Kidney (tissue), 14 donors: ENCODE measurements around the gene HS3ST6. TPM values are rescaled to one million over a fixed set of nuclear protein-coding genes. Genes with fewer than 3 reads are reported as not detected.

Experiments
- DNase-seq, 5 donors: peaks; one replicate each; pipeline ENCODE4 v3.0.0-alpha.2; 2013 to 2020
- FAIRE-seq: peaks from 2 replicates; lab custom pipeline; 2012; peaks lifted over from hg19 to GRCh38; lab: Jason Lieb, UNC
- H3K27ac ChIP-seq, 2 donors: one replicate each; pipeline ENCODE4 v1.7.0; 2013; ENCODE audit warnings: low read depth in 2 of 2, low read length in 2 of 2, inconsistent platforms in 1 of 2
- H3K27me3 ChIP-seq: one replicate; pipeline ENCODE4 v1.7.1; 2013; ENCODE audit warnings: low read length, inconsistent platforms; ENCODE audit not compliant: control insufficient read depth, insufficient read depth
- H3K36me3 ChIP-seq, 3 donors: one replicate each; pipeline versions ENCODE4 v1.7.0 to v1.7.1; 2013; ENCODE audit warnings: low read length in 3 of 3, control low read depth in 1 of 3, inconsistent platforms in 1 of 3; ENCODE audit not compliant: insufficient read depth in 3 of 3, control insufficient read depth in 2 of 3
- H3K4me1 ChIP-seq, 3 donors: one replicate each; pipeline versions ENCODE4 v1.7.0 to v1.7.1; 2013; ENCODE audit warnings: low read length in 3 of 3, inconsistent platforms in 1 of 3, low read depth in 1 of 3; ENCODE audit not compliant: control insufficient read depth in 2 of 3, insufficient read depth in 2 of 3
- H3K4me3 ChIP-seq, 3 donors: one replicate each; pipeline versions ENCODE4 v1.7.0 to v1.8.1; 2013; ENCODE audit warnings: low read length in 3 of 3, control low read depth in 1 of 3, inconsistent platforms in 1 of 3
- H3K9ac ChIP-seq, 3 donors: one replicate each; pipeline versions ENCODE4 v1.7.0 to v1.7.1; 2013; ENCODE audit warnings: low read length in 3 of 3, control low read depth in 1 of 3, inconsistent platforms in 1 of 3
- H3K9me3 ChIP-seq, 3 donors: one replicate each; pipeline versions ENCODE4 v1.7.0 to v1.7.1; 2013; ENCODE audit warnings: low read length in 3 of 3, control low read depth in 1 of 3, inconsistent platforms in 1 of 3; ENCODE audit not compliant: control insufficient read depth in 2 of 3, insufficient read depth in 1 of 3
- intact Hi-C: fragments of 100-400 bp; cut with DNase I; formaldehyde crosslinking; loops from one replicate; pipeline ENCODE4 v1.11.1; 2022
- polyA plus RNA-seq: library from polyadenylated mRNA; stranded (reverse); fragments of 350-450 nt; fragmentation: Illumina TruSeq; extraction: RNeasy Lipid Tissue Mini Kit (QIAGEN cat#74804); gene quantifications from one replicate; pipeline ENCODE4 v1.2.3, GENCODE V29; 2014; ENCODE audit warnings: low read depth, low replicate concordance; ENCODE audit not compliant: insufficient read depth
- total RNA-seq: library from RNA; stranded (reverse); fragmentation: NEBNext Ultra II Directional; extraction: Animal tissue kit (Norgen Biotek cat#: 25700); gene quantifications from one replicate; pipeline ENCODE4 v1.2.1, GENCODE V29; 2021
- TF ChIP-seq, protein P1 (sequence below): IDR thresholded peaks from 3 replicates; pipeline ENCODE4 v1.5.1; 2012; ENCODE audit warnings: mild to moderate bottlenecking, moderate library complexity, borderline replicate concordance; ENCODE audit not compliant: insufficient read depth; ENCODE audit errors: extremely low read depth
- donor health status: control.
- donor health status: control.
- donor health status: control.
- donor health status: control.
- donor health status: control.
- donor health status: DM: yes; HTN: yes; CAD: no.
- donor health status: Normal renal cell carcinoma (clear cell type).

Gene HS3ST6
- total and polyA plus RNA-seq, 2 donors from 2014 or later, result 0.19 to 0.73 TPM

GRCh38 chr16:1862394-1862793 lies 55.8 kb downstream of the HS3ST6 start:
- no peak for FAIRE-seq
- H3K4me3 ChIP-seq, result no peak overlapping the region
- H3K9ac ChIP-seq, result no peak overlapping the region
- TF ChIP-seq, protein P1, sequence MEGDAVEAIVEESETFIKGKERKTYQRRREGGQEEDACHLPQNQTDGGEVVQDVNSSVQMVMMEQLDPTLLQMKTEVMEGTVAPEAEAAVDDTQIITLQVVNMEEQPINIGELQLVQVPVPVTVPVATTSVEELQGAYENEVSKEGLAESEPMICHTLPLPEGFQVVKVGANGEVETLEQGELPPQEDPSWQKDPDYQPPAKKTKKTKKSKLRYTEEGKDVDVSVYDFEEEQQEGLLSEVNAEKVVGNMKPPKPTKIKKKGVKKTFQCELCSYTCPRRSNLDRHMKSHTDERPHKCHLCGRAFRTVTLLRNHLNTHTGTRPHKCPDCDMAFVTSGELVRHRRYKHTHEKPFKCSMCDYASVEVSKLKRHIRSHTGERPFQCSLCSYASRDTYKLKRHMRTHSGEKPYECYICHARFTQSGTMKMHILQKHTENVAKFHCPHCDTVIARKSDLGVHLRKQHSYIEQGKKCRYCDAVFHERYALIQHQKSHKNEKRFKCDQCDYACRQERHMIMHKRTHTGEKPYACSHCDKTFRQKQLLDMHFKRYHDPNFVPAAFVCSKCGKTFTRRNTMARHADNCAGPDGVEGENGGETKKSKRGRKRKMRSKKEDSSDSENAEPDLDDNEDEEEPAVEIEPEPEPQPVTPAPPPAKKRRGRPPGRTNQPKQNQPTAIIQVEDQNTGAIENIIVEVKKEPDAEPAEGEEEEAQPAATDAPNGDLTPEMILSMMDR, result no peak
- intact Hi-C loops, result no loop called here
- H3K9me3 ChIP-seq, result no peaks in the 10 kb centered on the region
- no peak for DNase-seq
- H3K27ac ChIP-seq, result no peak overlapping the region
- peaks cover 4% of the 10 kb centered on the region for H3K27me3 ChIP-seq
- H3K36me3 ChIP-seq, result no peaks in the 10 kb centered on the region
- H3K4me1 ChIP-seq, result peaks cover 0 to 4% (median 0%) of the 10 kb centered on the region in 3 donors

- intact Hi-C loops, result no loop called here
- Histone ChIP-seq H3K4me3 (no peak overlapping the region), H3K4me1 (peaks cover 0 to 4% (median 0%) of the 10 kb centered on the region in 3 donors), H3K27me3 (peaks cover 4% of the 10 kb centered on the region), H3K27ac (no peak overlapping the region), H3K36me3 (no peaks in the 10 kb centered on the region), H3K9ac (no peak overlapping the region), H3K9me3 (no peaks in the 10 kb centered on the region)
- TF ChIP-seq, protein P1, result no peak
- no peak for FAIRE-seq
- DNase-seq, result no peak
Observed at GRCh38 chr16:1861730-1862129, 56.5 kb downstream of the HS3ST6 start.

Other genes starting within 250 kb of the HS3ST6 start
- gene JPT2, start 240.1 kb downstream of the HS3ST6 start, total RNA-seq, result 89.3 TPM
- gene JPT2, start 240.1 kb downstream of the HS3ST6 start, polyA plus RNA-seq, result 32.8 TPM
- 67.7 TPM for gene MAPK8IP3, start 212.2 kb downstream of the HS3ST6 start, total RNA-seq
- 10.6 TPM for gene MAPK8IP3, start 212.2 kb downstream of the HS3ST6 start, polyA plus RNA-seq
- 70.8 TPM for gene NME3, start 146.9 kb downstream of the HS3ST6 start, total RNA-seq
- gene NME3, start 146.9 kb downstream of the HS3ST6 start, polyA plus RNA-seq, result 123 TPM
- 23.8 TPM for gene EME2, start 145.6 kb downstream of the HS3ST6 start, total RNA-seq
- gene EME2, start 145.6 kb downstream of the HS3ST6 start, polyA plus RNA-seq, result 5.1 TPM
- 61.7 TPM for gene MRPS34, start 145.3 kb downstream of the HS3ST6 start, total RNA-seq
- gene MRPS34, start 145.3 kb downstream of the HS3ST6 start, polyA plus RNA-seq, result 187 TPM
- 57.7 TPM for gene SPSB3, start 135.8 kb downstream of the HS3ST6 start, total RNA-seq
- 55.1 TPM for gene SPSB3, start 135.8 kb downstream of the HS3ST6 start, polyA plus RNA-seq
- 42.8 TPM for gene NUBP2, start 135.5 kb downstream of the HS3ST6 start, total RNA-seq
- gene NUBP2, start 135.5 kb downstream of the HS3ST6 start, polyA plus RNA-seq, result 71.1 TPM
- 1.4 TPM for gene IGFALS, start 124.7 kb downstream of the HS3ST6 start, total RNA-seq
- gene IGFALS, start 124.7 kb downstream of the HS3ST6 start, polyA plus RNA-seq, result 2.9 TPM
- 48.1 TPM for gene HAGH, start 91.6 kb downstream of the HS3ST6 start, total RNA-seq
- gene HAGH, start 91.6 kb downstream of the HS3ST6 start, polyA plus RNA-seq, result 258 TPM
- 36.4 TPM for gene FAHD1, start 91.2 kb downstream of the HS3ST6 start, total RNA-seq
- 108 TPM for gene FAHD1, start 91.2 kb downstream of the HS3ST6 start, polyA plus RNA-seq
- 0.16 TPM for gene MEIOB, start 46.3 kb downstream of the HS3ST6 start, total RNA-seq
- 1.4 TPM for gene MEIOB, start 46.3 kb downstream of the HS3ST6 start, polyA plus RNA-seq
- 32.0 TPM for gene MSRB1, start 24.8 kb upstream of the HS3ST6 start, total RNA-seq
- gene MSRB1, start 24.8 kb upstream of the HS3ST6 start, polyA plus RNA-seq, result 189 TPM
- gene RPL3L, start 36.3 kb upstream of the HS3ST6 start, total RNA-seq, result not detected
- gene RPL3L, start 36.3 kb upstream of the HS3ST6 start, polyA plus RNA-seq, result not detected
- 123 TPM for gene NDUFB10, start 41.1 kb upstream of the HS3ST6 start, total RNA-seq
- 432 TPM for gene NDUFB10, start 41.1 kb upstream of the HS3ST6 start, polyA plus RNA-seq
- 1,550 TPM for gene RPS2, start 46.4 kb upstream of the HS3ST6 start, total RNA-seq
- 2,018 TPM for gene RPS2, start 46.4 kb upstream of the HS3ST6 start, polyA plus RNA-seq
- not detected for gene RNF151, start 48.4 kb upstream of the HS3ST6 start, total RNA-seq
- gene RNF151, start 48.4 kb upstream of the HS3ST6 start, polyA plus RNA-seq, result not detected
- gene TBL3, start 53.6 kb upstream of the HS3ST6 start, total RNA-seq, result 33.3 TPM
- gene TBL3, start 53.6 kb upstream of the HS3ST6 start, polyA plus RNA-seq, result 38.5 TPM
- 0.57 TPM for gene NOXO1, start 63.1 kb upstream of the HS3ST6 start, total RNA-seq
- 0.58 TPM for gene NOXO1, start 63.1 kb upstream of the HS3ST6 start, polyA plus RNA-seq
- gene GFER, start 65.8 kb upstream of the HS3ST6 start, total RNA-seq, result 25.0 TPM
- gene GFER, start 65.8 kb upstream of the HS3ST6 start, polyA plus RNA-seq, result 45.6 TPM
- gene SYNGR3, start 71.6 kb upstream of the HS3ST6 start, total RNA-seq, result 2.2 TPM
- gene SYNGR3, start 71.6 kb upstream of the HS3ST6 start, polyA plus RNA-seq, result 4.6 TPM
- gene ZNF598, start 91.4 kb upstream of the HS3ST6 start, total RNA-seq, result 34.9 TPM
- gene ZNF598, start 91.4 kb upstream of the HS3ST6 start, polyA plus RNA-seq, result 14.3 TPM
- not detected for gene NPW, start 101.4 kb upstream of the HS3ST6 start, total RNA-seq
- gene NPW, start 101.4 kb upstream of the HS3ST6 start, polyA plus RNA-seq, result not detected
- 238 TPM for gene NHERF2, start 108.5 kb upstream of the HS3ST6 start, total RNA-seq
- 405 TPM for gene NHERF2, start 108.5 kb upstream of the HS3ST6 start, polyA plus RNA-seq
- gene NTHL1, start 129.4 kb upstream of the HS3ST6 start, total RNA-seq, result 15.3 TPM
- 36.0 TPM for gene NTHL1, start 129.4 kb upstream of the HS3ST6 start, polyA plus RNA-seq
- 151 TPM for gene TSC2, start 129.6 kb upstream of the HS3ST6 start, total RNA-seq
- gene TSC2, start 129.6 kb upstream of the HS3ST6 start, polyA plus RNA-seq, result 40.0 TPM
- gene PKD1, start 217.5 kb upstream of the HS3ST6 start, total RNA-seq, result 88.3 TPM
- 16.2 TPM for gene PKD1, start 217.5 kb upstream of the HS3ST6 start, polyA plus RNA-seq
- gene RAB26, start 230.2 kb upstream of the HS3ST6 start, total RNA-seq, result 1.5 TPM
- 3.0 TPM for gene RAB26, start 230.2 kb upstream of the HS3ST6 start, polyA plus RNA-seq
- gene TRAF7, start 237.4 kb upstream of the HS3ST6 start, total RNA-seq, result 66.8 TPM
- gene TRAF7, start 237.4 kb upstream of the HS3ST6 start, polyA plus RNA-seq, result 26.1 TPM